ENCODE results near the gene RAP1GAP. TPM values are rescaled to one million over a fixed set of nuclear protein-coding genes. Genes with fewer than 3 reads are reported as not detected.
"Not testable (repeated sequence)": the region's sequence is repeated elsewhere in the genome, so short reads cannot be mapped to it uniquely, and the experiment has no call there.

Gene RAP1GAP
- total and polyA plus RNA-seq, 2 donors from 2014 or later: 39.2 to 200 TPM

- H3K27me3 ChIP-seq (ENCODE audit: control insufficient read depth, insufficient read depth, low read length): no peaks in the 10 kb centered on the region
- DNase-seq (no peak), FAIRE-seq (no peak)
- intact Hi-C loops (cut with DNase I): no loop called here
- H3K36me3 ChIP-seq (ENCODE audit: control insufficient read depth in 2 of 3, insufficient read depth in 3 of 3, low read length in 3 of 3): peaks cover 0 to 4% (median 0%) of the 10 kb centered on the region in 3 donors
- H3K4me3 ChIP-seq (ENCODE audit: low read length in 3 of 3): no peak overlapping the region
- peaks cover 0 to 35% (median 16%) of the 10 kb centered on the region in 3 donors for H3K4me1 ChIP-seq (ENCODE audit: control insufficient read depth in 2 of 3, insufficient read depth in 2 of 3, low read depth in 1 of 3, low read length in 3 of 3)
- H3K9me3 ChIP-seq (ENCODE audit: control insufficient read depth in 2 of 3, insufficient read depth in 1 of 3, low read length in 3 of 3): no peaks in the 10 kb centered on the region
- H3K9ac ChIP-seq (ENCODE audit: low read length in 3 of 3): peak overlapping the region in 1 of 3 donors; percentile 41
- peak overlapping the region; percentile 90 to 94 for H3K27ac ChIP-seq (ENCODE audit: low read depth in 2 of 2, low read length in 2 of 2)
- TF ChIP-seq CTCF (IDR thresholded peaks at IDR 0.05; ENCODE audit: borderline replicate concordance, extremely low read depth, insufficient read depth): no peak
Observed at GRCh38 chr1:21631944-21632887, 36.9 kb downstream of the RAP1GAP start.

GRCh38 chr1:21631590-21631943 is 37.6 kb downstream of the RAP1GAP start:
- H3K27me3 ChIP-seq (ENCODE audit: control insufficient read depth, insufficient read depth, low read length); H3K9me3 ChIP-seq (ENCODE audit: control insufficient read depth in 2 of 3, insufficient read depth in 1 of 3, low read length in 3 of 3); DNase-seq; H3K4me3 ChIP-seq (ENCODE audit: low read length in 3 of 3); H3K36me3 ChIP-seq (ENCODE audit: control insufficient read depth in 2 of 3, insufficient read depth in 3 of 3, low read length in 3 of 3); intact Hi-C loops (cut with DNase I); FAIRE-seq: not testable (repeated sequence)
- peaks cover 0 to 35% (median 16%) of the 10 kb centered on the region in 3 donors for H3K4me1 ChIP-seq (ENCODE audit: control insufficient read depth in 2 of 3, insufficient read depth in 2 of 3, low read depth in 1 of 3, low read length in 3 of 3)
- H3K27ac ChIP-seq (ENCODE audit: low read depth in 2 of 2, low read length in 2 of 2): peak overlapping the region; percentile 90 to 94
- peak overlapping the region in 1 of 3 donors; percentile 41 for H3K9ac ChIP-seq (ENCODE audit: low read length in 3 of 3)

GRCh38 chr1:21630571-21631343 is 38.4 kb downstream of the RAP1GAP start:
- Histone ChIP-seq H3K36me3 (ENCODE audit: control insufficient read depth in 2 of 3, insufficient read depth in 3 of 3, low read length in 3 of 3) (no peaks in the 10 kb centered on the region), H3K9me3 (ENCODE audit: control insufficient read depth in 2 of 3, insufficient read depth in 1 of 3, low read length in 3 of 3) (no peaks in the 10 kb centered on the region), H3K9ac (ENCODE audit: low read length in 3 of 3) (no peak overlapping the region), H3K27me3 (ENCODE audit: control insufficient read depth, insufficient read depth, low read length) (no peaks in the 10 kb centered on the region), H3K27ac (ENCODE audit: low read depth in 2 of 2, low read length in 2 of 2) (no peak overlapping the region), H3K4me1 (ENCODE audit: control insufficient read depth in 2 of 3, insufficient read depth in 2 of 3, low read depth in 1 of 3, low read length in 3 of 3) (peaks cover 0 to 32% (median 14%) of the 10 kb centered on the region in 3 donors), H3K4me3 (ENCODE audit: low read length in 3 of 3) (no peak overlapping the region)
- DNase-seq (no peak), FAIRE-seq (no peak)
- no peak for TF ChIP-seq CTCF (IDR thresholded peaks at IDR 0.05; ENCODE audit: borderline replicate concordance, extremely low read depth, insufficient read depth)
- intact Hi-C loops (cut with DNase I): no loop called here

- Histone ChIP-seq H3K9me3 (ENCODE audit: control insufficient read depth in 2 of 3, insufficient read depth in 1 of 3, low read length in 3 of 3) (no peaks in the 10 kb centered on the region), H3K27me3 (ENCODE audit: control insufficient read depth, insufficient read depth, low read length) (no peaks in the 10 kb centered on the region), H3K36me3 (ENCODE audit: control insufficient read depth in 2 of 3, insufficient read depth in 3 of 3, low read length in 3 of 3) (no peaks in the 10 kb centered on the region), H3K27ac (ENCODE audit: low read depth in 2 of 2, low read length in 2 of 2) (no peak overlapping the region), H3K4me1 (ENCODE audit: control insufficient read depth in 2 of 3, insufficient read depth in 2 of 3, low read depth in 1 of 3, low read length in 3 of 3) (peaks cover 0 to 27% (median 6%) of the 10 kb centered on the region in 3 donors), H3K4me3 (ENCODE audit: low read length in 3 of 3) (no peak overlapping the region), H3K9ac (ENCODE audit: low read length in 3 of 3) (no peak overlapping the region)
- no peak for TF ChIP-seq CTCF (IDR thresholded peaks at IDR 0.05; ENCODE audit: borderline replicate concordance, extremely low read depth, insufficient read depth)
- intact Hi-C loops (cut with DNase I): no loop called here
- DNase-seq: no peak
- no peak for FAIRE-seq
Observed at GRCh38 chr1:21629971-21630370, 39.2 kb downstream of the RAP1GAP start.
